Natural killer cell (primary cell): Measurements from ENCODE around the gene ALOXE3. TPM values are rescaled to one million over a fixed set of nuclear protein-coding genes. Genes with fewer than 3 reads are reported as not detected.
"Not testable (repeated sequence)": the region's sequence is repeated elsewhere in the genome, so short reads cannot be mapped to it uniquely, and the experiment has no call there.

Source experiments
- ATAC-seq, 3 donors: fragments of 150-1000 bp in 2 of 3; fragments of 200-7000 bp in 1 of 3; cut with Tn5 transposase; 1 replicate in 1 of 3; 2 replicates in 2 of 3; pipeline ENCODE4 v1.10.0; 2021; ENCODE audit warnings: mild to moderate bottlenecking in 2 of 3, moderate library complexity in 2 of 3
- DNase-seq, 2 donors: peaks; one replicate each; pipeline versions ENCODE4 v3.0.0 to v3.0.0-alpha.2; 2013 to 2021; ENCODE audit warnings: mixed read lengths in 1 of 2
- H3K27ac ChIP-seq: one replicate; pipeline ENCODE4 v1.5.1; 2013; ENCODE audit warnings: mild to moderate bottlenecking, low read length
- H3K27me3 ChIP-seq: one replicate; pipeline ENCODE4 v1.6.1; 2013; ENCODE audit warnings: low read length; ENCODE audit not compliant: control insufficient read depth, insufficient read depth
- H3K36me3 ChIP-seq: one replicate; pipeline ENCODE4 v1.6.1; 2013; ENCODE audit warnings: low read length; ENCODE audit not compliant: control insufficient read depth, insufficient read depth
- H3K4me1 ChIP-seq: one replicate; pipeline ENCODE4 v1.6.1; 2013; ENCODE audit warnings: low read length; ENCODE audit not compliant: control insufficient read depth, insufficient read depth
- H3K4me3 ChIP-seq: one replicate; pipeline ENCODE4 v1.5.1; 2013; ENCODE audit warnings: low read length
- H3K9me3 ChIP-seq: one replicate; pipeline ENCODE4 v1.6.1; 2013; ENCODE audit warnings: low read length; ENCODE audit not compliant: control insufficient read depth, insufficient read depth
- H3K27ac Mint-ChIP-seq, 2 donors: one replicate each; pipeline ENCODE4 v1.8.0; 2022; ENCODE audit warnings: mild to moderate bottlenecking in 2 of 2, mixed read lengths in 2 of 2, moderate library complexity in 1 of 2
- H3K27me3 Mint-ChIP-seq, 2 donors: one replicate each; pipeline ENCODE4 v1.8.0; 2022; ENCODE audit warnings: low read depth in 2 of 2, mixed read lengths in 2 of 2
- H3K36me3 Mint-ChIP-seq: one replicate; pipeline ENCODE4 v1.8.0; 2022; ENCODE audit warnings: mixed read lengths
- H3K4me1 Mint-ChIP-seq, 2 donors: one replicate each; pipeline ENCODE4 v1.8.0; 2022; ENCODE audit warnings: mixed read lengths in 2 of 2
- H3K4me3 Mint-ChIP-seq: one replicate; pipeline ENCODE4 v1.8.0; 2022; ENCODE audit warnings: mild to moderate bottlenecking, moderate library complexity, mixed read lengths
- H3K9me3 Mint-ChIP-seq, 2 donors: one replicate each; pipeline ENCODE4 v1.8.0; 2022; ENCODE audit warnings: mixed read lengths in 2 of 2
- WGBS: methylation state at CpG from one replicate; pipeline ENCODE4 v1.1.7; 2013; ENCODE audit warnings: missing lambda C conversion rate; ENCODE audit not compliant: insufficient coverage; 5-methylcytosine and 5-hydroxymethylcytosine counted together
- intact Hi-C: fragments of 100-400 bp; cut with micrococcal nuclease; formaldehyde crosslinking; loops from one replicate; pipeline ENCODE4 v1.14.2; 2022
- total RNA-seq, 4 donors: library from RNA; stranded (reverse); fragments of 120-200 nt in 1 of 4; gene quantifications; one replicate each; pipeline versions ENCODE4 v1.2.3 to v1.2.4, GENCODE V29; 2013 to 2022
- TF ChIP-seq, protein P1 (sequence below): fragments of 200-600 bp; IDR thresholded peaks from one replicate; pipeline ENCODE4 v1.8.0; 2022; ENCODE audit warnings: antibody characterized with exemption

The ALOXE3 gene
- total RNA-seq, 3 donors from 2014 or later (not counting 1 experiment from before 2014, with no cell fraction given), result not detected

DNA sequence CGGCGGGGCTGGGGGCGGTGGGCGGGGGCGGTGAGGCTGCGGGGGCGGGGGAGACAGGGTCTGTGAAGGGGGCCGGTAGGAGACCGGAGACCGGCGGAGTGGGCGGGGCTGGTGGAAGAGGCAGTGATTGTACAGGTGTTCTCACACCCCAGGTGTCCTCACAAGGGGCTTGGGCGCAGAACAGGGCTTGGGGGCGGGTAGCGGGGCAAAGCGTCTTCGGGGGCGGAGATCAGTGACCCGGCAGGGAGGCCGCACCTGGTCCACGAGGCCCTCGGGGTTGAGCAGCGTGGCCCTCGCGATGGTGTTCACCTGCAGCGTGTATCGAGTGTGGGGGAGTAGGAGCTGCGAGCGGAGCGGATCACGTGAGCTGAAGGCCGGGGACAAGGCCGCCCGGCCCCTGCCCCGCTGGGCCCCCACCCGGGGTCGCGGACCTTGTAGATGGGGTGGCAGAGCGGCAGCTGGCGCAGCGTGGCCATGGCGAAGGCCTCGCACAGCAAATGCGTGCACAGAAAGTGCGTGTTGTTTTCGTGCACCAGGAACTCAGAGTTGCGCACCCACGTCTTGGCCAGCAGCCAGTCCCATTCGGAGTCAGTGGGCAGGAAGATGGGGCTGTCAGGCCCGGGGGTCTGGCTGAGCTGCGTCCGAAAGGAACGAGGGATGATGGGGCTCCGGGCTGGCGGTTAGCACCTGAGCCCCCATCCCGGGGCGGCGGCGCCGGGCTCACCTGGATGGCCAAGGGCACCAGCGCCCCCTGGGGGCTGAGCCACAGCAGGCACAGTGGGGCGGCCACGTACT lies 8.5 kb downstream of the ALOXE3 start:
- Histone ChIP-seq H3K27me3 (peaks cover 26% of the 10 kb centered on the region), H3K4me1 (peaks cover 9% of the 10 kb centered on the region), H3K27ac (no peak overlapping the region), H3K9me3 (no peaks in the 10 kb centered on the region), H3K36me3 (no peaks in the 10 kb centered on the region), H3K4me3 (peak overlapping the region; percentile 31)
- ATAC-seq (peak; percentile 82 to 98 (median 97)), DNase-seq (peak; percentile 71 to 92)
- Mint-ChIP-seq H3K9me3 (no peaks in the 10 kb centered on the region), H3K27ac (no peak overlapping the region), H3K4me1 (peaks cover 0 to 4% of the 10 kb centered on the region in 2 donors), H3K27me3 (peaks cover 33 to 45% of the 10 kb centered on the region in 2 donors), H3K4me3 (peak overlapping the region; percentile 26), H3K36me3 (no peaks in the 10 kb centered on the region)
- intact Hi-C loops, result loop anchor here (2.0 kb wide), 1 partner anchor 49 kb away; no protein-coding TSS in a partner anchor
- whole genome bisulfite sequencing, result 18% methylated on average over 59 of the region's 63 CpGs
- TF ChIP-seq, protein P1, sequence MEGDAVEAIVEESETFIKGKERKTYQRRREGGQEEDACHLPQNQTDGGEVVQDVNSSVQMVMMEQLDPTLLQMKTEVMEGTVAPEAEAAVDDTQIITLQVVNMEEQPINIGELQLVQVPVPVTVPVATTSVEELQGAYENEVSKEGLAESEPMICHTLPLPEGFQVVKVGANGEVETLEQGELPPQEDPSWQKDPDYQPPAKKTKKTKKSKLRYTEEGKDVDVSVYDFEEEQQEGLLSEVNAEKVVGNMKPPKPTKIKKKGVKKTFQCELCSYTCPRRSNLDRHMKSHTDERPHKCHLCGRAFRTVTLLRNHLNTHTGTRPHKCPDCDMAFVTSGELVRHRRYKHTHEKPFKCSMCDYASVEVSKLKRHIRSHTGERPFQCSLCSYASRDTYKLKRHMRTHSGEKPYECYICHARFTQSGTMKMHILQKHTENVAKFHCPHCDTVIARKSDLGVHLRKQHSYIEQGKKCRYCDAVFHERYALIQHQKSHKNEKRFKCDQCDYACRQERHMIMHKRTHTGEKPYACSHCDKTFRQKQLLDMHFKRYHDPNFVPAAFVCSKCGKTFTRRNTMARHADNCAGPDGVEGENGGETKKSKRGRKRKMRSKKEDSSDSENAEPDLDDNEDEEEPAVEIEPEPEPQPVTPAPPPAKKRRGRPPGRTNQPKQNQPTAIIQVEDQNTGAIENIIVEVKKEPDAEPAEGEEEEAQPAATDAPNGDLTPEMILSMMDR, result peak; percentile 95

DNA sequence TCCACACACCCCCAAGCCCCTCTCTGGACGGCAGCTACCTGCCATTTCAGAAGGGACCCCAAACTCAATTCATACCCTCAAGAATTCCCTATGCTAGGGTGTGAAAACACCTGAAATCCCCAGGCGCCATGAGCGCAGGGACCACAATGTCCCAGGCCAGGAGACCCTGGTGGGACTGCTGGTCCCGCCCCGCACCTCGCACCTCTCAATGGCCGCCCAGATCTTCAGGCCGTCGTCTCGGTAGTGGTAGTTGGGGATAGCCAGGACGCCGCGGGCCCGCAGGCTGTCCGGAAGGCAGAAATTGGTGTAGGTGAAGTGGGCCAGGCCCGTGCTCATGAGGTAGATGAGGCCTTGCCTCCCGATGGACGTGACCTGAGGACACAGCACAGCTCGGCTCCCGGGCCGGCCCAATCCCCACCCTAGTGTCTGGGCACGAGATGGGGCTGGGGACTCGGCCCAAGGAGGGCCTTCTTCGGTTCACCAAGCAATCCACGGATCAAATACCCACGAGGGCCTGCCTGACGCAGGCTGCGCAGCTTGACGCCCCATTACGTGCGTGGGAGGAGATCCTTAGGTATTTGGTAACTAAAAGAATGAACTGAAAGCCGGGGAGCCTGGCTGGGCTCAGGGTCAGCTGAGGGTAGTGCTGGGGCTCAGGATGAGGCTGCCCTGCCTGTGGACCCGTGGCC lies 9.2 kb downstream of the ALOXE3 start:
- TF ChIP-seq, protein P1, result no peak
- peaks cover 26 to 37% of the 10 kb centered on the region in 2 donors for H3K27me3 Mint-ChIP-seq
- Histone ChIP-seq H3K27me3 (peaks cover 22% of the 10 kb centered on the region), H3K27ac (no peak overlapping the region), H3K9me3 (no peaks in the 10 kb centered on the region), H3K36me3 (no peaks in the 10 kb centered on the region), H3K4me1 (peaks cover 9% of the 10 kb centered on the region), H3K4me3 (no peak overlapping the region)
- no peak overlapping the region for H3K4me3 Mint-ChIP-seq
- no peaks in the 10 kb centered on the region for H3K36me3 Mint-ChIP-seq
- no peak for DNase-seq
- no peaks in the 10 kb centered on the region for H3K9me3 Mint-ChIP-seq
- no peak for ATAC-seq
- 92% methylated on average over 33 of the region's 33 CpGs for WGBS
- intact Hi-C loops, result no loop called here
- peaks cover 0 to 4% of the 10 kb centered on the region in 2 donors for H3K4me1 Mint-ChIP-seq
- H3K27ac Mint-ChIP-seq, result no peak overlapping the region

- DNase-seq, H3K27ac ChIP-seq, intact Hi-C loops, H3K27ac Mint-ChIP-seq, H3K36me3 Mint-ChIP-seq, H3K4me3 Mint-ChIP-seq, H3K9me3 Mint-ChIP-seq, H3K4me1 ChIP-seq, H3K4me3 ChIP-seq, H3K4me1 Mint-ChIP-seq, H3K36me3 ChIP-seq, H3K9me3 ChIP-seq, ATAC-seq: not testable (repeated sequence)
- H3K27me3 ChIP-seq, result peaks cover 13% of the 10 kb centered on the region
- H3K27me3 Mint-ChIP-seq, result peaks cover 16 to 24% of the 10 kb centered on the region in 2 donors
- WGBS, result 88% methylated on average over 4 of the region's 4 CpGs
These were observed 11.3 kb downstream of the ALOXE3 start for GRCh38 chr17:8106980-8107379.

DNA sequence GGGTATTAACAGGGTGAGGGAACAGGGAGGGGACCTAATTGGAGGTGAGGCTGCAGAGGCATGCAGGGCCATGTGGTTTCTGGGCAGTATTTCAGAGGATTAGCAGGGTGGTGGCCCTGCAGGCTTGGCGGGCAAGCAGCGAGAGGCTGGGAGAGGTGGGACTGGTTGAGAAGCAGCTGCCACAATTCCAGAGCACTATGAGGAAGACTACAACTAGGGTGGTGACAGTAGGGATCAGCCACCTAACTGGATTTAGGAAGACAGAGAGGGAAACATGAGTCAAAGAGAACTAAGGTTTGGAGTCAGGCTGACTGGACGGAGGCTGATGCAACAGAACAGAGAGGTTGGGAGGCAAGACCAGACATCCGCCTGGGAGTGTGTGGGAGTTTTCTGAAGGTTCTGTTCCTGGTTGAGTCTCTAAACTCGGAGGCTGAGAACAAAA lies 12.3 kb downstream of the ALOXE3 start:
- Histone ChIP-seq H3K9me3 (no peaks in the 10 kb centered on the region), H3K4me3 (no peak overlapping the region), H3K27me3 (peaks cover 10% of the 10 kb centered on the region), H3K4me1 (peaks cover 9% of the 10 kb centered on the region), H3K36me3 (no peaks in the 10 kb centered on the region), H3K27ac (no peak overlapping the region)
- TF ChIP-seq, protein P1, result no peak
- H3K36me3 Mint-ChIP-seq, result no peaks in the 10 kb centered on the region
- DNase-seq (no peak), ATAC-seq (no peak)
- intact Hi-C loops, result no loop called here
- no peak overlapping the region for H3K27ac Mint-ChIP-seq
- H3K9me3 Mint-ChIP-seq, result no peaks in the 10 kb centered on the region
- H3K27me3 Mint-ChIP-seq, result peaks cover 11 to 16% of the 10 kb centered on the region in 2 donors
- H3K4me3 Mint-ChIP-seq, result no peak overlapping the region
- WGBS, result 83% methylated on average over 5 of the region's 5 CpGs
- H3K4me1 Mint-ChIP-seq, result peaks cover 0 to 4% of the 10 kb centered on the region in 2 donors
